ENCODE results near the gene KSR1. TPM values are rescaled to one million over a fixed set of nuclear protein-coding genes. Genes with fewer than 3 reads are reported as not detected.
A peak's percentile ranks its signal among the peaks of the same experiment; 100 is the strongest.

The KSR1 gene
- total and polyA plus RNA-seq, 2 of the 4 experiments (the other 2 are of a cell fraction): 12.5 to 21.9 TPM

DNA sequence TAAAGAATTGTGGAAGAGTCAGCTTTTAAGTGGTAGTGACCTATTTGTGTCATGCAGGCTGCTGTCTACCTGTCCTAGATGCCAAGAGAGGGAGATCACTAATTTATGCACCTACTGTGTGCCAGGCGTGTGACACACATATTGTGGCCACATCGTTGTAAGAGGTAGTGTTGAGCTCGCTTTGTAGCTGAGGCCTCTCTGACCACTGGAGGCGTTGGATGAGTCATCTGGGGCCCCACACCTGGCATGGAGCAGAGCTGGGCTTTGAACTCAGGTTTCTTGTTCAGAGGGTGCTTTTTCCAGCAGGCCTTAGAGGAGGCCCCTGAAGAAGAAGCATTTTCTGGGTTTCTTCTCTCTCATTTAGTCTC is 122.5 kb downstream of the KSR1 start:
- H3K9ac ChIP-seq (ENCODE audit: low read depth, low read length): peak overlapping the region; percentile 75; the same call in 1 of the 2 replicates
- H2BK15ac ChIP-seq (ENCODE audit: low read depth, low read length): peak overlapping the region; percentile 87; the same call in 2 of the 3 replicates
- H3K79me1 ChIP-seq (ENCODE audit: low read depth in 1 of 2, low read length in 2 of 2): peaks cover 39 to 79% of the 10 kb centered on the region in 2 experiments
- H2BK20ac ChIP-seq (ENCODE audit: low read depth, low read length): peak overlapping the region; percentile 99; the same call in 1 of the 2 replicates
- no peak overlapping the region for H3K4me2 ChIP-seq (ENCODE audit: low read depth, low read length)
- WGBS, 2 experiments (ENCODE audit: extremely low coverage in 2 of 2, insufficient read length in 1 of 2): no CpG with 5 or more reads among the region's 4 CpGs
- H3K4ac ChIP-seq (ENCODE audit: low read depth, low read length): peak overlapping the region; percentile 99
- dilution Hi-C loops (cut with HindIII; ENCODE audit: low sequenced_read_pairs, unreplicated experiment) (no loop called here), intact Hi-C loops (cut with micrococcal nuclease) (loop anchor here (5.0 kb wide), 1 partner anchor 121 kb away; the partner anchor contains the start of gene KSR1), in situ Hi-C loops (cut with MboI; ENCODE audit: low sequenced_read_pairs) (loop anchor here (10.0 kb wide), 1 partner anchor 56 kb away; the partner anchor contains the start of gene LGALS9)
- POLR2A ChIA-PET (ENCODE audit: unreplicated experiment): no interaction called here
- TF ChIP-seq CHD1 (IDR thresholded peaks at IDR 0.05; ENCODE audit: low read depth, low read length): no peak
- peak; percentile 74 for TF ChIP-seq FOS (IDR thresholded peaks at IDR 0.05; ENCODE audit: low read depth, low read length)
- peak; percentile 10; the same call in 1 of the 2 replicates for TF ChIP-seq BHLHE40 (IDR thresholded peaks at IDR 0.05; ENCODE audit: low read depth, low read length)
- peak overlapping the region; percentile 97 for H4K5ac ChIP-seq (ENCODE audit: low read depth, low read length)
- no peak overlapping the region for H3K56ac ChIP-seq (ENCODE audit: extremely low read depth, insufficient read depth, low read length)
- BruUV-seq (replicated peaks): no TSS peak
- H3K14ac ChIP-seq (replicated peaks; ENCODE audit: low read depth, low read length): peak overlapping the region; percentile 83; the same call in 1 of the 2 replicates
- H3K9me1 ChIP-seq (ENCODE audit: insufficient read depth, low read length): peaks cover 41% of the 10 kb centered on the region
- H3K23ac ChIP-seq (ENCODE audit: low read depth, low read length): peak overlapping the region; percentile 32
- DNase-seq (peak; percentile 68), ATAC-seq (ENCODE audit: low read depth) (no peak)
- CTCF ChIA-PET: interaction anchor here (1.6 to 2.8 kb wide), 2 partner anchors 21 to 123 kb away, joined by 4 to 10 read pairs; no protein-coding TSS in a partner anchor
- peak overlapping the region; percentile 100 for H3K27ac ChIP-seq (ENCODE audit: insufficient read depth, low read length)
- H2AK9ac ChIP-seq (replicated peaks; ENCODE audit: low read depth, low read length, poor library complexity): no peak overlapping the region
- H2BK120ac ChIP-seq (ENCODE audit: low read depth, low read length): peak overlapping the region; percentile 100
- H2AK5ac ChIP-seq (ENCODE audit: low read depth, low read length): peak overlapping the region; percentile 100
- H4K8ac ChIP-seq (ENCODE audit: low read depth in 2 of 2, low read length in 2 of 2): peak overlapping the region; percentile 91 to 99
- H2AFZ ChIP-seq (replicated peaks; ENCODE audit: low read length, poor library complexity): no peak overlapping the region
- H4K91ac ChIP-seq (ENCODE audit: insufficient read depth, low read depth, low read length): peak overlapping the region; percentile 98
- peak overlapping the region; percentile 100 for H2BK5ac ChIP-seq (ENCODE audit: low read depth, low read length, poor library complexity, severe bottlenecking)
- H3K27me3 ChIP-seq (ENCODE audit: control insufficient read depth, insufficient read depth, low read length): no peaks in the 10 kb centered on the region
- no peaks in the 10 kb centered on the region; the same call in none of the 2 replicates for H4K20me1 ChIP-seq (ENCODE audit: insufficient read depth, low read length)
- H3K4me1 ChIP-seq (ENCODE audit: control insufficient read depth, insufficient read depth, low read length): peaks cover 48% of the 10 kb centered on the region
- peaks cover 25% of the 10 kb centered on the region for H3K36me3 ChIP-seq (ENCODE audit: control insufficient read depth, insufficient read depth, low read length)
- no peaks in the 10 kb centered on the region for H3K9me3 ChIP-seq (ENCODE audit: control insufficient read depth, insufficient read depth, low read length)
- no peak overlapping the region for H3K4me3 ChIP-seq (ENCODE audit: insufficient read depth, low read depth, low read length)
- H3K18ac ChIP-seq (ENCODE audit: low read depth, low read length): peak overlapping the region; percentile 97; the same call in 1 of the 2 replicates
